ENCODE measurements around the gene SYT2. TPM values are rescaled to one million over a fixed set of nuclear protein-coding genes. Genes with fewer than 3 reads are reported as not detected.
A peak's percentile ranks its signal among the peaks of the same experiment; 100 is the strongest.

SYT2 gene
- total RNA-seq, 1 donor from 2014 or later: 0.07 TPM

DNA sequence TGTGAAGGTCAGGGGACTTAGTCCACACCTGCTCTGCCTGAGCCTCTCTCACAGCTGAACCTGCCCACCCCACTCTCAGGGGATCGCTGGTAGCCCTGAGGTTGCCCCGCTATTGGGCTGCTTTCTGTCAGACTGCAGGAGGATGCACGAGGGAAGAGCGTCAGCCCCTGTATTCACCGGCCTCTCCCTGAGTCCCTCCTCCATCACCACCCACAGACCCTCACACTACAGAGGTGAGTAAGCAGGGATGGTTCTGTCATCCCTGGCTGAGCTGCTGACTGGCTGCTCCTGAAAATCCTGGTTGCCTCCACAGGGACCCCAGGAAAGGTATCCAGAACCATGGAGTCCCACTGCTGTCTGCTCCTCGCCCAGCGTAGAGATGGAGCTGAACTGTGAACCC lies 118.7 kb downstream of the SYT2 start:
- peaks cover 8% of the 10 kb centered on the region for H3K36me3 Mint-ChIP-seq (ENCODE audit: low read depth)
- H3K27ac Mint-ChIP-seq (ENCODE audit: unreplicated experiment): no peak overlapping the region
- H3K9me3 Mint-ChIP-seq (ENCODE audit: low read depth): no peaks in the 10 kb centered on the region
- H3K4me1 Mint-ChIP-seq (ENCODE audit: low read depth): peaks cover 34% of the 10 kb centered on the region
- TF ChIP-seq, protein P1, sequence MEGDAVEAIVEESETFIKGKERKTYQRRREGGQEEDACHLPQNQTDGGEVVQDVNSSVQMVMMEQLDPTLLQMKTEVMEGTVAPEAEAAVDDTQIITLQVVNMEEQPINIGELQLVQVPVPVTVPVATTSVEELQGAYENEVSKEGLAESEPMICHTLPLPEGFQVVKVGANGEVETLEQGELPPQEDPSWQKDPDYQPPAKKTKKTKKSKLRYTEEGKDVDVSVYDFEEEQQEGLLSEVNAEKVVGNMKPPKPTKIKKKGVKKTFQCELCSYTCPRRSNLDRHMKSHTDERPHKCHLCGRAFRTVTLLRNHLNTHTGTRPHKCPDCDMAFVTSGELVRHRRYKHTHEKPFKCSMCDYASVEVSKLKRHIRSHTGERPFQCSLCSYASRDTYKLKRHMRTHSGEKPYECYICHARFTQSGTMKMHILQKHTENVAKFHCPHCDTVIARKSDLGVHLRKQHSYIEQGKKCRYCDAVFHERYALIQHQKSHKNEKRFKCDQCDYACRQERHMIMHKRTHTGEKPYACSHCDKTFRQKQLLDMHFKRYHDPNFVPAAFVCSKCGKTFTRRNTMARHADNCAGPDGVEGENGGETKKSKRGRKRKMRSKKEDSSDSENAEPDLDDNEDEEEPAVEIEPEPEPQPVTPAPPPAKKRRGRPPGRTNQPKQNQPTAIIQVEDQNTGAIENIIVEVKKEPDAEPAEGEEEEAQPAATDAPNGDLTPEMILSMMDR (IDR thresholded peaks at IDR 0.05): no peak
- H3K27me3 Mint-ChIP-seq (ENCODE audit: low read depth): no peaks in the 10 kb centered on the region
- DNase-seq (ENCODE audit: low spot score): no peak
- no peak overlapping the region for H3K4me3 Mint-ChIP-seq (ENCODE audit: unreplicated experiment)

DNA sequence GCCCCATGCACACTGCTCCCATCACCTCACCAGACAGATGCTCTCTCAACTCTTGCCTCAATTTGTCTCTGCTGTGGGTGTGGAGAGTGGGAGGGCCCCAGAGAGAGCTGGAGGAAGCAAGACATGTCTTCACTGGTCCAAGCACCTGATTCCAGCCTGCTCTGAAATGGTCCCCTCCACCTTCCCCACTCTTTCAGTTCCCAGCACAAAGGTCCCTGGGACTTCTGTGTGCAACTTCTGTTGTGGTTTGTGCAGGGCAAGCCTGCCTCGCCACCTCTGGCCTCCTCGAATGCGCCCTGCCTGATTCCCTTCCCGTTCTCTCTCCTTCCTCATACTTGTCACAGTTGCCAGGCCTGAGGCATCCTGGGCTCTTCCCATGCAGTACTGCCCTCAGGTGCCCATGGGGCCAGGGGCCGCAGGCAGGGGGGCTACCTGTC lies 119.3 kb downstream of the SYT2 start:
- Mint-ChIP-seq H3K36me3 (ENCODE audit: low read depth) (peaks cover 5% of the 10 kb centered on the region), H3K27ac (ENCODE audit: unreplicated experiment) (no peak overlapping the region), H3K9me3 (ENCODE audit: low read depth) (no peaks in the 10 kb centered on the region), H3K4me3 (ENCODE audit: unreplicated experiment) (no peak overlapping the region), H3K4me1 (ENCODE audit: low read depth) (peaks cover 39% of the 10 kb centered on the region), H3K27me3 (ENCODE audit: low read depth) (no peaks in the 10 kb centered on the region)
- no peak for DNase-seq (ENCODE audit: low spot score)
- TF ChIP-seq, protein P1 (IDR thresholded peaks at IDR 0.05): no peak

DNA sequence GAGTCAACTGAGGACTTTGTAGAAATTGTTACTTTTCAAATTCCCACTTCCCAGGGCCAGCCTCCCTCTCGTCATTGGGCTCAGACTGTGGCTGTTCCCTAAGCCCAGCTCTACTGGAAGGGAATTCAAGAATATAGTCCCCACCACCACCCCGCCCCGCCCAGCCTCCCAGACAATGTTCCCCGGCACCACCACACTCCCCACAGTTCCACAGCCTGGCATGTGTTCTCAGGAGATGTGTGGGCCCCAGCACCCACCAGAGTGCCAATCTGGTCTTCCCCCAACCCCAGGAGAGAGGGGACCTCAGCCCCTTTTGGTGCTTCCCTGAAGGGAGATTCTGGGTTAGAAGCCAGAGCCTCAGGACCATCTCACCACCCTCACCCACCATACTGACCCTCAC lies 120.1 kb downstream of the SYT2 start:
- TF ChIP-seq, protein P1 (IDR thresholded peaks at IDR 0.05): no peak
- Mint-ChIP-seq H3K9me3 (ENCODE audit: low read depth) (no peaks in the 10 kb centered on the region), H3K4me1 (ENCODE audit: low read depth) (peaks cover 42% of the 10 kb centered on the region), H3K4me3 (ENCODE audit: unreplicated experiment) (no peak overlapping the region), H3K36me3 (ENCODE audit: low read depth) (peaks cover 5% of the 10 kb centered on the region), H3K27me3 (ENCODE audit: low read depth) (no peaks in the 10 kb centered on the region), H3K27ac (ENCODE audit: unreplicated experiment) (peak overlapping the region; percentile 24)
- no peak for DNase-seq (ENCODE audit: low spot score)

DNA sequence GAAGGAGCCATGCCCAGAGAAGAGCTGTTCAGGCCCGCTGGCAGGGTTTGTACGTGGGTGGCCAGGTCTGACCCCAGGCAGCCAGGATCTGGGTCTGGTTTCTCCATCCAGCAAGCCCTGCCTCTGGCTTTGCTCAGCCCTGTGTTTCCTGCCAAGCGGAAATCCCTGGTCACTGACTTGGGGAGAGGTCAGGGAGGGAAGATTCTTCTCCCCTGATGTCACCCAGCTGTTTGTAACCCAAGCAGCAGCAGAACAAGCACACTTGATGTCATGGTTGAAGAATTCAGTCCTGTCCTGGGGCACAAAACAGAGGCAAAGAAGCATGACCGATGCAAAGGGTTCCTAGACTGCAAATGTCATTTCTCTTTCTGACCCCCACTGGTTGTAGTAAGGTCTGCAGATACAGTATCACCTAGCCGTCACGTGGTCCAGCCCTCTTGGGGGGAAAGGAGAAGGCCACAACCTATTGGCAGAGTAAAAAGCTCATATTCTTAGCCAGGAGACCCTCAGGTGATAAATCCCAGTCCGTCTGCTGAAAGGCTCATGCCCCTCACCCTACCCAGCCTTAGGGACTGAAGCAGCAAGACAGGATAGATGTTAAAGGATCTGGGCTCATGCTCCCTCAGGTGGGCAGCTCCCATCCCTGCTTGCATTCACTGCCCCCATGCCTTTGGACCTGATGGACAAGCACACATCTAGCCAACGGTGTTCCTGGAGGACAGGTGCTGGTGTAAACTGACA lies 120.9 kb downstream of the SYT2 start:
- H3K9me3 Mint-ChIP-seq (ENCODE audit: low read depth): no peaks in the 10 kb centered on the region
- peaks cover 42% of the 10 kb centered on the region for H3K4me1 Mint-ChIP-seq (ENCODE audit: low read depth)
- peak overlapping the region; percentile 91 for H3K27ac Mint-ChIP-seq (ENCODE audit: unreplicated experiment)
- TF ChIP-seq, protein P1 (IDR thresholded peaks at IDR 0.05): peak; percentile 23
- peaks cover 2% of the 10 kb centered on the region for H3K36me3 Mint-ChIP-seq (ENCODE audit: low read depth)
- no peak for DNase-seq (ENCODE audit: low spot score)
- H3K4me3 Mint-ChIP-seq (ENCODE audit: unreplicated experiment): no peak overlapping the region
- H3K27me3 Mint-ChIP-seq (ENCODE audit: low read depth): no peaks in the 10 kb centered on the region

DNA sequence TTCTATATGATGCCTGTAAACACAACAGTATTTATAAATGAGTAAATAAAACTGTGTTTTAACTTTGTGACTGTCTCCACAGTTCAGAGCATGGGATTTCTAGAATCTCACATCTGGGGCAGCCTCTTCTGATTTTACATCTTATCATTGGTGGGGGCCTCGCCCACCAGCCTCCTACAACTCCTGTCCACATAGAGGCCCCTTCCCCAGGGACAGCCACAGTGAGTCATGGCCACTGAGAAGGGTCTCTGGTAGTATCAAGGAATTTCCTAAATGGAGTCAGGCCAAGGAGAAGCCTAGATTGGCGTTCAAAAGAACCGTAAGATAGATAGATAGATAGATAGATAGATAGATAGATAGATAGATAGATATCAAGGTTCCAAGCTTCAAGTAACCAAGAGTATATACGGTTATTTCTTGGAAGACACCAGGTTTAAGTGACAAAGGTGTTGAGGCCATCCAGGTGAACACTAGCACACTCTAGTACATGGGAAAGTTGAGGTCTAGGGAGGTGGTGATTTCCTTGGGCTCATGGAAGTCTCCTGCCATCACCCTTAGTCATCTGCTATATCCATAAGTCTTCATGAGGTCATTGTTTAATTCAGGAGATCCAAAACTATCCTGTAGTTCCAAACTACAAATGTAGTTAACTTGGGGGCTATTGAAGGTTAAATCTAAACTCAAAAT lies 121.6 kb downstream of the SYT2 start:
- Mint-ChIP-seq H3K4me3 (ENCODE audit: unreplicated experiment) (no peak overlapping the region), H3K27me3 (ENCODE audit: low read depth) (no peaks in the 10 kb centered on the region), H3K9me3 (ENCODE audit: low read depth) (no peaks in the 10 kb centered on the region), H3K4me1 (ENCODE audit: low read depth) (peaks cover 42% of the 10 kb centered on the region), H3K36me3 (ENCODE audit: low read depth) (peaks cover 4% of the 10 kb centered on the region), H3K27ac (ENCODE audit: unreplicated experiment) (peak overlapping the region; percentile 91)
- TF ChIP-seq, protein P1 (IDR thresholded peaks at IDR 0.05): no peak
- DNase-seq (ENCODE audit: low spot score): no peak

Data from chondrocyte (in vitro differentiated cells).